ENCODE measurements around the gene CMTM1. TPM values are rescaled to one million over a fixed set of nuclear protein-coding genes. Genes with fewer than 3 reads are reported as not detected.
A peak's percentile ranks its signal among the peaks of the same experiment; 100 is the strongest.
"Not testable (repeated sequence)": the region's sequence is repeated elsewhere in the genome, so short reads cannot be mapped to it uniquely, and the experiment has no call there.

The CMTM1 gene
- total and polyA plus RNA-seq, 2 experiments from 2014 or later = 2.0 to 2.6 TPM

DNA sequence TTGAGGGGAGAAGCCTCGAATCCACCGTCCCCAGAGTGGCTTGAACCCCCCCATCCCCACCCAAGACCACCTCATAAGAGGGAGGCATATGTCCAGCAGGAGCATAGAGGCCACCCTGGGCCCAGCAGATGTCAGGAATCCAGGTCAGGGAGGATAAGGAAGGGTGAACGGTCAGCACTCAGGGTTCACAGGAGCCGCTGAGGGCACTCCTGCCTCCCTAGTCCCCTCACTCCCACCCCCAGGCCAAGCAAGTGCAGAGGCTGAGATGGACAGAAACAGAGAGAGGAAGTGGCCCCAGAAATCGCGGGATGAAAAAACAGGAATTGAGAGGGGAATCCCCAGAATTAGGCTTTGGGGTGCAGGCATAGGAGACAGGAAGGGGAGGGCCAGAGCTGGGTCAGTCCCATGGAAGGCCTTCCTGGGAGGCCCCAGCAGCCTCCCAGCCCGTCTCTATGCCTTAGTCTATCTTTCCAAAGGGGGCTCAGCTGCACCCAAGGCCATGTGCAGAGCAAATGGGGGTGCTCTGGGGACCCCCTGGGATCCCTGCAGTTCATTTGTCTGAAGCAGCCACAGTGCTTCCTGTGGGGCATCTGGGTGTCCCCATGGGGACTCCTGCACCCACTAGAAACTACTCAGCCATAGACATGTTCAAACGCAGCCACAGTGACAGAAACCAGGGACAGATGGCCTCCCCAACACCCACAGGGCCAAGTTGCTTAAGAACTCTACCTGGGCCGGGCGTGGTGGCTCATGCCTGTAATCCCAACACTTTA lies 39.9 kb downstream of the CMTM1 start:
- TF ChIP-seq, protein P1, sequence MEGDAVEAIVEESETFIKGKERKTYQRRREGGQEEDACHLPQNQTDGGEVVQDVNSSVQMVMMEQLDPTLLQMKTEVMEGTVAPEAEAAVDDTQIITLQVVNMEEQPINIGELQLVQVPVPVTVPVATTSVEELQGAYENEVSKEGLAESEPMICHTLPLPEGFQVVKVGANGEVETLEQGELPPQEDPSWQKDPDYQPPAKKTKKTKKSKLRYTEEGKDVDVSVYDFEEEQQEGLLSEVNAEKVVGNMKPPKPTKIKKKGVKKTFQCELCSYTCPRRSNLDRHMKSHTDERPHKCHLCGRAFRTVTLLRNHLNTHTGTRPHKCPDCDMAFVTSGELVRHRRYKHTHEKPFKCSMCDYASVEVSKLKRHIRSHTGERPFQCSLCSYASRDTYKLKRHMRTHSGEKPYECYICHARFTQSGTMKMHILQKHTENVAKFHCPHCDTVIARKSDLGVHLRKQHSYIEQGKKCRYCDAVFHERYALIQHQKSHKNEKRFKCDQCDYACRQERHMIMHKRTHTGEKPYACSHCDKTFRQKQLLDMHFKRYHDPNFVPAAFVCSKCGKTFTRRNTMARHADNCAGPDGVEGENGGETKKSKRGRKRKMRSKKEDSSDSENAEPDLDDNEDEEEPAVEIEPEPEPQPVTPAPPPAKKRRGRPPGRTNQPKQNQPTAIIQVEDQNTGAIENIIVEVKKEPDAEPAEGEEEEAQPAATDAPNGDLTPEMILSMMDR (IDR thresholded peaks at IDR 0.05; ENCODE audit: low read depth, low read length) = no peak
- Histone ChIP-seq H3K27ac (no peak overlapping the region), H3K27me3 (no peaks in the 10 kb centered on the region)

DNA sequence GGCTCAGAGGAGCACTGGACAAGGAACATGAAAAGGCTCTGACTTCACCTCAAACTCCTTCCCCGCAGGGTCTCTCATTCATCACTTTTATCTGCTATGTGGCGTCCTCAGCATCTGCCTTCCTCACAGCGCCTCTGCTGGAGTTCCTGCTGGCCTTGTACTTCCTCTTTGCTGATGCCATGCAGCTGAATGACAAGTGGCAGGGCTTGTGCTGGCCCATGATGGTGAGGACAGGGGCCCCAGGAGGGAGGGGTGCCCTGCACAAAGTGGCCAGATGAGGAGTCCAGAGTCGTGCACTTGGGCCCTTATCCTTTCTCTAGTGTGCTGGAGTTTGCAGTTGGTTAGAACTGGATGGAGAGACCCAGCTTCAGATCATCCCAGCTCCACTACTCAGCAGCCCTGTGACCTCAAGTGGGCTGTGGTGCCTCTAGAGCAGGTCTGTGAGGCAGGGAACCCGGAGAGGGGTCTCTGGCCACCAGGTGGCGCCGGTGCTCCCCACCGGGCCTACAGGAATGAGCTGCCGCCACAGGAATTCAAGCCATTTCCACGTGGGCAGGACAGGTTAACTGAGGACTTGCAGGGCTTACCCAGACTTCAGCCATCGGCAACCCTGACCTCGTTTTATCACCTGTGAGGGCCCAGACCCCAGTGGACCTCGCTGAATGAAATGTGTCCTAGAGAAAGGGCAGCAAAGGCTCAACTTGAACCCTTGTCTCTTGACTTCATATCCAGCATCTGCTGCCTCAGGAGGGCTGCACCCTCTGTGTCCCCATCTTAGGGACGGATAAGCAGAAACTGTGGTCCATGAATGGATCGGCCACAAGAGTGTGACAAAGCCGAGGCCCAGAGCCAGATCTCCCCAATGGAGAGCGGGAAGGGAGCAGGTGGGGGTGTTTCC lies 42.3 kb downstream of the CMTM1 start:
- TF ChIP-seq, protein P1 (IDR thresholded peaks at IDR 0.05; ENCODE audit: low read depth, low read length) = peak; percentile 96
- H3K27me3 ChIP-seq = no peaks in the 10 kb centered on the region
- H3K9me3 ChIP-seq (ENCODE audit: low read depth) = no peaks in the 10 kb centered on the region
- no peak overlapping the region for H3K4me3 ChIP-seq
- H3K4me1 ChIP-seq (ENCODE audit: low read depth) = peaks cover 13% of the 10 kb centered on the region
- peaks cover 25% of the 10 kb centered on the region for H3K36me3 ChIP-seq
- H3K27ac ChIP-seq = peak overlapping the region; percentile 44
- DNase-seq (ENCODE audit: low read depth in 1 of 2, low spot score in 1 of 2) = peak; percentile 93 to 94

More for the DNA sequence above, 39.9 kb downstream of the CMTM1 start:
- no peaks in the 10 kb centered on the region for H3K9me3 ChIP-seq (ENCODE audit: low read depth)
- H3K4me3 ChIP-seq = peak overlapping the region; percentile 79
- peaks cover 14% of the 10 kb centered on the region for H3K36me3 ChIP-seq
- no peak for DNase-seq (ENCODE audit: low read depth in 1 of 2, low spot score in 1 of 2)
- H3K4me1 ChIP-seq (ENCODE audit: low read depth) = peaks cover 15% of the 10 kb centered on the region

DNA sequence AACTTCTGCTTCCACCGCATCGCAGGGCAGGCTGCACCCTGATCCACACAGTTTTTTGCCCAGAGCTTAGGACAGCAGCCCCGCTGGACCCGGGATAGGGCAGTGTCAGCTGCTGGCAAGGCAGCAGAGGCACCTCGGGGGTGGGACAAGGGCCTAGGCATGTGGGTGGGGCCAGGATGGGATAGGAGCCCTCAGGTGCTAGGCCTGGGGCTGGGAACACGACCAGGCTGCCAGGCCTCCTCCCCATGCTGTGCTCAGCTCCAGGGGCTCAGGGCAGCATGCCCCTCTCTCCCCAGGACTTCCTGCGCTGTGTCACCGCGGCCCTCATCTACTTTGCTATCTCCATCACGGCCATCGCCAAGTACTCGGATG lies 42.9 kb downstream of the CMTM1 start:
- no peak for DNase-seq (ENCODE audit: low read depth in 1 of 2, low spot score in 1 of 2)
- no peaks in the 10 kb centered on the region for H3K9me3 ChIP-seq (ENCODE audit: low read depth)
- no peak overlapping the region for H3K4me3 ChIP-seq
- H3K4me1 ChIP-seq (ENCODE audit: low read depth) = peaks cover 8% of the 10 kb centered on the region
- H3K27ac ChIP-seq = no peak overlapping the region
- peaks cover 31% of the 10 kb centered on the region for H3K36me3 ChIP-seq
- H3K27me3 ChIP-seq = no peaks in the 10 kb centered on the region
- TF ChIP-seq, protein P1 (IDR thresholded peaks at IDR 0.05; ENCODE audit: low read depth, low read length) = no peak

DNA sequence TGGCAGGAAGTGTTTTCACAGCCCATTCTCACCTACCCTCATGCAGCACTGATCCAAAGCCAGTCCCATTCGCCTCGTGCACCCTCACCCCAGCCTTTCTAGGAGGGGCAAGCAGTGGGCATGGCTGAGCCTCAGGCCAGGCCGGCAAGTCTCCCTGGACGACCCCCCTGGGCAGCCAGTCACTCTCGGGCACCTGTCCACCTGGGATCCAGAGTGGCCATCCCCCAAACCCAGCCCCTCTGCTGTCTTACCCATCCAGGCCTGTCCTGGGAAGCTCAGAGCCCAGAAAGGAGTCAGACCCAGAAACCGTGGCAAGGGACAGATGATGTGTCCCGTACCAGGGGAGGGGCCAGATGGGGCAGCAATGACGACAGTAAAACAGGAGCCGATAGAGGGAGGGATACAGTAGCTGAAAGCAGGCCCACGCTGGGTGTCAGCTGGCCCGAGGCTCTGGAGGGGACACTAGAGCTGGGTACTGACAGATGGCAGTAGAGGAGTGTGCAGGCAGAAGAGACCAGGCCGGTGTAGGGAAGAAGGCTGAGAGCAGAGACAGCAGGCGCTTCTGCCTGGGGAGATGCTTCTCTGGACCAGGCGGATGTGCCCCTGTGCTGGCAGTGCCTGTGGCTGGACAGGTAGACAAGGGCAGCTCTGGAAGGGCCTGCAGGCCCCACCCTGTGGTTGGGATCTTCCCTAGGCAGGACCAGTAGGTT lies 44.0 kb downstream of the CMTM1 start:
- peaks cover 8% of the 10 kb centered on the region for H3K4me1 ChIP-seq (ENCODE audit: low read depth)
- H3K9me3 ChIP-seq (ENCODE audit: low read depth) = no peaks in the 10 kb centered on the region
- no peak for DNase-seq (ENCODE audit: low read depth in 1 of 2, low spot score in 1 of 2)
- peaks cover 32% of the 10 kb centered on the region for H3K36me3 ChIP-seq
- no peak overlapping the region for H3K27ac ChIP-seq
- H3K4me3 ChIP-seq = no peak overlapping the region
- TF ChIP-seq, protein P1 (IDR thresholded peaks at IDR 0.05; ENCODE audit: low read depth, low read length) = no peak
- no peaks in the 10 kb centered on the region for H3K27me3 ChIP-seq

DNA sequence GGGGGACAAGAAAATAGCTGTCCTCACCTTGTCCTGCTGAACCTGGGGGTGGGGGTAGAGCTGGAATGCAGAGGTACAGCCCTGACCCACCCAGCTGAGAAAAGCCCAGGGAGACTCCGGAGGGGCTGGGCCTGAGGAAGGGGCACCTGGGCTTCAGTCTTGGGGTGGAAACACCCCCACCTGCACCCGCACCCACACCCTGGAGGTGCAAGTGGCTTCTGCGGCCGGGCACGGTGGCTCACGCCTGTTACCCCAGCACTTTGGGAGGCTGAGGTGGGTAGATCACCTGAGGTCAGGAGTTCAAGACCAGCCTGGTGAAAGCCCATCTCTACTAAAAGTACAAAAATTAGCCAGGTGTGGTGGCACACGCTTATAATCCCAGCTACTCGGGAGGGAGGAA lies 45.7 kb downstream of the CMTM1 start:
- DNase-seq (ENCODE audit: low read depth in 1 of 2, low spot score in 1 of 2); H3K4me3 ChIP-seq; H3K4me1 ChIP-seq (ENCODE audit: low read depth); H3K9me3 ChIP-seq (ENCODE audit: low read depth); H3K27ac ChIP-seq; H3K27me3 ChIP-seq: not testable (repeated sequence)
- H3K36me3 ChIP-seq = peaks cover 32% of the 10 kb centered on the region

Measured in cardiac muscle cell (in vitro differentiated cells and primary cell).